OCI-LY1 (cell line): ENCODE data around the gene SAMD11.
"Not testable (repeated sequence)": the region's sequence is repeated elsewhere in the genome, so short reads cannot be mapped to it uniquely, and the experiment has no call there.

Source experiments
- H2AFZ ChIP-seq: fragments of 200-600 bp; sonication (generic), shearing (Covaris generic); 2 replicates; pipeline ENCODE4 v1.6.0; 2014; ENCODE audit warnings: antibody characterized with exemption, mild to moderate bottlenecking, low read length
- H3F3A ChIP-seq: fragments of 200-600 bp; sonication (generic), shearing (Covaris generic); 2 replicates; pipeline ENCODE4 v1.6.0; 2014; ENCODE audit warnings: mild to moderate bottlenecking, antibody characterized with exemption, low read length, moderate library complexity; ENCODE audit not compliant: insufficient read depth
- H3K27ac ChIP-seq: fragments of 200-600 bp; sonication (generic); 2 replicates; pipeline ENCODE4 v1.5.1; 2014; ENCODE audit warnings: low read length, mixed run types, mild to moderate bottlenecking, low read depth; ENCODE audit not compliant: poor library complexity, severe bottlenecking
- H3K27me3 ChIP-seq: fragments of 200-600 bp; sonication (generic); 2 replicates; pipeline ENCODE4 v1.6.0; 2014; ENCODE audit warnings: antibody characterized with exemption, mild to moderate bottlenecking, low read length, moderate library complexity; ENCODE audit not compliant: insufficient read depth
- H3K36me3 ChIP-seq: fragments of 200-600 bp; sonication (generic); 2 replicates; pipeline ENCODE4 v1.6.1; 2014; ENCODE audit warnings: mild to moderate bottlenecking, antibody characterized with exemption, low read length, moderate library complexity, mixed read lengths; ENCODE audit not compliant: insufficient read depth
- H3K4me1 ChIP-seq: fragments of 200-600 bp; sonication (generic); 2 replicates; pipeline ENCODE4 v1.5.1; 2014; ENCODE audit warnings: mild to moderate bottlenecking, low read length, moderate library complexity; ENCODE audit not compliant: insufficient read depth, severe bottlenecking
- H3K4me2 ChIP-seq: fragments of 200-600 bp; sonication (generic), shearing (Covaris generic); 2 replicates; pipeline ENCODE4 v1.6.1; 2014; ENCODE audit warnings: low read length
- H3K4me3 ChIP-seq: fragments of 200-600 bp; sonication (generic); 2 replicates; pipeline ENCODE4 v1.5.1; 2014; ENCODE audit warnings: low read length, low read depth, mild to moderate bottlenecking, mixed read lengths; ENCODE audit not compliant: poor library complexity, severe bottlenecking
- H3K79me2 ChIP-seq: fragments of 200-600 bp; shearing (Covaris generic); 2 replicates; pipeline ENCODE4 v1.6.1; 2016; ENCODE audit warnings: mixed run types, low read length, mixed read lengths; ENCODE audit not compliant: insufficient read depth
- H3K9ac ChIP-seq: fragments of 200-600 bp; sonication (generic), shearing (Covaris generic); 2 replicates; pipeline ENCODE4 v1.6.1; 2014; ENCODE audit warnings: mild to moderate bottlenecking, low read length, mixed read lengths
- H3K9me2 ChIP-seq: fragments of 200-600 bp; sonication (generic), shearing (Covaris generic); 2 replicates; pipeline ENCODE4 v1.6.1; 2014; ENCODE audit warnings: low read depth, mild to moderate bottlenecking, low read length, mixed read lengths
- H3K9me3 ChIP-seq: fragments of 200-600 bp; shearing (Covaris generic); 2 replicates; pipeline ENCODE4 v1.6.1; 2014; ENCODE audit warnings: low read length, mixed read lengths
- H4K20me1 ChIP-seq: fragments of 200-600 bp; sonication (generic), shearing (Covaris generic); 2 replicates; pipeline ENCODE4 v1.6.0; 2016; ENCODE audit warnings: mild to moderate bottlenecking, low read length; ENCODE audit not compliant: insufficient read depth
- CTCF ChIP-seq: fragments of 200-600 bp; sonication (generic), shearing (Covaris generic); IDR thresholded peaks from 2 replicates; pipeline ENCODE4 v1.5.1; 2017; ENCODE audit warnings: mild to moderate bottlenecking, antibody characterized with exemption, low read length, moderate library complexity, mixed read lengths
- EZH2 ChIP-seq: fragments of 200-600 bp; sonication (generic), shearing (Covaris generic); IDR thresholded peaks from 2 replicates; pipeline ENCODE4 v1.8.0; 2017; ENCODE audit warnings: borderline replicate concordance, mixed run types, mild to moderate bottlenecking, antibody characterized with exemption, low read length, moderate library complexity, mixed read lengths

Gene SAMD11

GRCh38 chr1:886311-886710 is 37.4 kb upstream of the SAMD11 start:
- TF ChIP-seq EZH2 = no peak
- TF ChIP-seq CTCF = no peak
- Histone ChIP-seq H3K79me2 (no peaks in the 10 kb centered on the region), H3F3A (no peaks in the 10 kb centered on the region), H3K4me2 (no peak overlapping the region), H3K9ac (no peak overlapping the region), H2AFZ (no peak overlapping the region), H3K27me3 (no peaks in the 10 kb centered on the region), H3K4me3 (no peak overlapping the region), H3K36me3 (no peaks in the 10 kb centered on the region), H4K20me1 (no peaks in the 10 kb centered on the region), H3K4me1 (no peaks in the 10 kb centered on the region), H3K27ac (no peak overlapping the region), H3K9me3 (no peaks in the 10 kb centered on the region), H3K9me2 (no peaks in the 10 kb centered on the region)

GRCh38 chr1:886760-887159 is 37.0 kb upstream of the SAMD11 start:
- Histone ChIP-seq H3K9ac (no peak overlapping the region), H3K27me3 (no peaks in the 10 kb centered on the region), H4K20me1 (no peaks in the 10 kb centered on the region), H3K9me3 (no peaks in the 10 kb centered on the region), H3K4me1 (no peaks in the 10 kb centered on the region), H3K79me2 (no peaks in the 10 kb centered on the region), H3F3A (no peaks in the 10 kb centered on the region), H3K4me2 (no peak overlapping the region), H3K4me3 (no peak overlapping the region), H3K36me3 (no peaks in the 10 kb centered on the region), H3K9me2 (no peaks in the 10 kb centered on the region), H3K27ac (no peak overlapping the region), H2AFZ (no peak overlapping the region)
- no peak for TF ChIP-seq CTCF
- no peak for TF ChIP-seq EZH2

GRCh38 chr1:888297-888696 is 35.4 kb upstream of the SAMD11 start:
- no peaks in the 10 kb centered on the region for H3K9me3 ChIP-seq
- no peak for TF ChIP-seq EZH2
- no peak for TF ChIP-seq CTCF

GRCh38 chr1:889774-890173 is 33.9 kb upstream of the SAMD11 start:
- not testable (repeated sequence) for H2AFZ ChIP-seq, H3K9ac ChIP-seq, H3K79me2 ChIP-seq, H3K27me3 ChIP-seq, H3K4me2 ChIP-seq, H3K27ac ChIP-seq, H3K36me3 ChIP-seq, H3K9me3 ChIP-seq, H3K4me1 ChIP-seq, H3K9me2 ChIP-seq, H4K20me1 ChIP-seq, H3F3A ChIP-seq, H3K4me3 ChIP-seq

More at GRCh38 chr1:888297-888696, 35.4 kb upstream of the SAMD11 start:
- Histone ChIP-seq H3K4me3 (no peak overlapping the region), H3K27me3 (no peaks in the 10 kb centered on the region), H3K4me2 (no peak overlapping the region), H3K4me1 (no peaks in the 10 kb centered on the region), H3K36me3 (no peaks in the 10 kb centered on the region), H4K20me1 (no peaks in the 10 kb centered on the region), H3K9ac (no peak overlapping the region), H3K27ac (no peak overlapping the region), H3K79me2 (no peaks in the 10 kb centered on the region), H2AFZ (no peak overlapping the region), H3K9me2 (no peaks in the 10 kb centered on the region), H3F3A (no peaks in the 10 kb centered on the region)

GRCh38 chr1:890234-890633 is 33.5 kb upstream of the SAMD11 start:
- not testable (repeated sequence) for H3K4me3 ChIP-seq, H3K79me2 ChIP-seq, H3K9me2 ChIP-seq, H4K20me1 ChIP-seq, H3K4me1 ChIP-seq, H2AFZ ChIP-seq, H3K4me2 ChIP-seq, H3K9me3 ChIP-seq, H3K27ac ChIP-seq, H3F3A ChIP-seq, H3K9ac ChIP-seq, H3K36me3 ChIP-seq, H3K27me3 ChIP-seq
